T-helper 2 cell treated with Interferon-gamma antibody and Interleukin-4, amounts not matched to agents 5 μg/mL and 100 μg/mL, for 36 hours (primary cell): ENCODE data around the gene FBXO42.

ENCODE experiments used
- DNase-seq: peaks from one replicate; pipeline ENCODE4 v3.0.0; 2021; ENCODE audit warnings: low spot score
- H3K27ac Mint-ChIP-seq: one replicate; pipeline ENCODE4 v1.8.0; 2021; ENCODE audit warnings: mild to moderate bottlenecking, mixed read lengths
- H3K27me3 Mint-ChIP-seq: one replicate; pipeline ENCODE4 v1.8.0; 2021; ENCODE audit warnings: low read depth, mixed read lengths
- H3K36me3 Mint-ChIP-seq: one replicate; pipeline ENCODE4 v1.8.0; 2021; ENCODE audit warnings: low read depth, mixed read lengths
- H3K4me1 Mint-ChIP-seq: one replicate; pipeline ENCODE4 v1.8.0; 2021; ENCODE audit warnings: low read depth, mixed read lengths
- H3K4me3 Mint-ChIP-seq: one replicate; pipeline ENCODE4 v1.8.0; 2022; ENCODE audit warnings: mild to moderate bottlenecking, moderate library complexity, mixed read lengths
- H3K9me3 Mint-ChIP-seq: one replicate; pipeline ENCODE4 v1.8.0; 2021; ENCODE audit warnings: mixed read lengths

Gene FBXO42

DNA sequence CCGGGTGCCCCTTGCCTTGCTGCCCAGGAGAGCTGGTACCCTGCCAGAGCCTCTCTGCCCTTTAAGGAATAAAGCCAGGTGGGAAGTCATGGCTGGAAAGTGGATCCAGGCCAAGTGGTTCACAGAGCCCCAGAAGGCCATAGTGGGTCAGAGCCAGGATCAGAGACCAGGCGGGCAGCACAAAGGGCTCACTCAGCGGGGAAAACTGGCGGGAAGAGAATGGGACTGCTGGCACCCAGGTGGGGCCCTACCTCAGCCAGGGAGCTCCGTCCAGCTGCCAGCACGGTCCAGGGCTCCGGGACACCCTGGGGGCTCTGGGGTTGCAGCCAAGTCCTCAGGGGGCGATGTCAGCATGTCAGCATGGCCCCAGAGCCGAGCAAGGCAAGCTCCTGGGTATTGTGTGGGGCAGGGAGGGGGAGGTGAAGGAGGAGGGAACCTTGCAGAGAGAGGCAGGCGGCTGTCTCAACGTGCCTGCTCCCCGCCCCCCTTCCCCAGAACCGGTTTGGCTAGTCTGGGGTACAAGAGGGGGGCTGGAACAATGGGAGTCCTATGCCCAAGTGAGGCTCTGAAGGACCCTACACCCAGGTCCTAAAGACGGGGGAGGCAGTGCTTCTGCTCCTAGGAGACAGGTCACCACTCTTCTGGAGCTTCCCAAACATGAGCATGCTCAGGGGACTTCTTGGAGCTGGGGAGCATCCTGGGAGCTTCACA is 139.9 kb downstream of the FBXO42 start, which contains the start of gene ARHGEF19:
ARHGEF19 (minus strand) TSS at position 402 of the 711 bp plus-strand sequence. CDS start 3,598 bp downstream, outside the sequence.
- H3K9me3 Mint-ChIP-seq, result no peaks in the 10 kb centered on the region
- H3K4me3 Mint-ChIP-seq, result no peak within 1 kb of the TSS
- H3K4me1 Mint-ChIP-seq, result peaks cover 7% of the 10 kb centered on the region

DNA sequence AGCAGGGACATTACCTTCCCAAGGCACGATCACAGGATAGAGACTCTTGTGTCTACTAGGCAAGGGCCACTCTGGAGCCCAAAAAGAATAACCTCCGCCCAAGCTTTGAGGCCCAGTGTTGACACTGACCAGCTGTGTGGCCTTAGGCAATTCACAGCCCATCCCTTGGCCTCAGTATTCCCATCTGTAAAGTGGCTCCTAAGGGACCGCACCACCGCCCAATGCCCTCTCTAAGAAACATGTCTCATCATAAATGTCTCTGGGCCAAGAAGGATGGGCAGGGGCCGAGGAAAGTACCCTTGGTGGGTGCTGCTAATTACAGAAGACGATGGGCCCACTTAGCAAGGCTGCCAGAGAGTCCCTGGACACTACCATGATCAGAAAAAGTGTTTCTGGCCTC is 140.5 kb downstream of the FBXO42 start:
- Mint-ChIP-seq H3K27me3 (peaks cover 8% of the 10 kb centered on the region), H3K9me3 (no peaks in the 10 kb centered on the region), H3K4me3 (no peak overlapping the region), H3K27ac (no peak overlapping the region), H3K36me3 (no peaks in the 10 kb centered on the region), H3K4me1 (peaks cover 10% of the 10 kb centered on the region)
- no peak for DNase-seq

More for the DNA sequence above, 139.9 kb downstream of the FBXO42 start, which contains the start of gene ARHGEF19:
- no peaks in the 10 kb centered on the region for H3K36me3 Mint-ChIP-seq
- H3K27me3 Mint-ChIP-seq, result peaks cover 8% of the 10 kb centered on the region
- H3K27ac Mint-ChIP-seq, result no peak within 1 kb of the TSS
- DNase-seq, result no peak

DNA sequence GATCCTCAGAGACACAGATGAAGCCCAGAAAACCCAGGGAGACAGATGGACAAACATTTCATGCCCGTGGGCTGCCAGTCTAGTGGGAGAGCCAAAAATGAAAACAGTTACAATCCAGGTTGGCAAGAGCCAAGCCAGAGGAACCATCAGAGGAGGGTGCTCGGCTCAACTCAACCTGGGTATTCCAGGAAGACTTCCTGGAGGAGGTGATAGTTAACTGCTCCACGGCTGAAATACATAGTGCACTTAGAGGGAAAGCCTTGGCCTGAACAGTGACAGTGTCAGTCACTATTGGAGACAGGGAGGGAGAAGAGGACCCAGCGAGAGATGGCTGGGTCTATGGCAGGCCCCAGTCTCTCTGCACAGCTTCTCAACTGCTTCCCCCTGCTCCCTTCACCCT is 141.7 kb downstream of the FBXO42 start:
- H3K9me3 Mint-ChIP-seq, result no peaks in the 10 kb centered on the region
- H3K4me3 Mint-ChIP-seq, result no peak overlapping the region
- DNase-seq, result no peak
- H3K4me1 Mint-ChIP-seq, result peaks cover 6% of the 10 kb centered on the region
- peaks cover 8% of the 10 kb centered on the region for H3K27me3 Mint-ChIP-seq
- H3K36me3 Mint-ChIP-seq, result no peaks in the 10 kb centered on the region
- H3K27ac Mint-ChIP-seq, result no peak overlapping the region

DNA sequence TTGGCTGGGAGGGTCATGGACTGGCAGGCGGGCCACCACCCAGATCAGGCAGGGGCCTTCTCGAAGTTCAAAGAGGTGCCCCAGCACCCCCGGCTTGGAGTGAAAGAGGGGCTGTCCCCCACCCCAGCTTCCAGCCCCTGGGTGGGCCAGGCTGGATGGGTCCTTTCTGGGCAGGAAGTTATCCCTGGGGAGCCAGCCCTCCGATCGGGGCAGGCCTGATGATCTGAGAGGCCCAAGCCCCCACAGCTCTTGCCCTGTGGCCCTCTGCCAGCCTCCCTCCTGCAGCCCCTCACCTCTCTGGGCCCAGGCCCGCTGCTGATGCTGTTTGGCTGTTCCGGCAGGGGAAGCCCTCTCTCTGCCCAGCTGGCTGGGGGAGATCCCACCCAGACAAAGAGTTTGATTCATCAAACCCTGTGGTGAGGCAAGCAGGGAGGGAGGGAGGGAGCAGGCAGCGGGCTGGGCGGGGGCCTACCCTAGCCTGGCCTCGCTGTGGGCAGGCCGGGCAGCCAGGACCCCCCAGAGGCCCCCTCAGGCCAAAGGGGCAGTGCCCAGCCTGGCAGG is 142.4 kb downstream of the FBXO42 start:
- no peaks in the 10 kb centered on the region for H3K9me3 Mint-ChIP-seq
- no peak overlapping the region for H3K4me3 Mint-ChIP-seq
- no peak overlapping the region for H3K27ac Mint-ChIP-seq
- peaks cover 6% of the 10 kb centered on the region for H3K4me1 Mint-ChIP-seq
- H3K36me3 Mint-ChIP-seq, result no peaks in the 10 kb centered on the region
- DNase-seq, result no peak
- H3K27me3 Mint-ChIP-seq, result peaks cover 8% of the 10 kb centered on the region

DNA sequence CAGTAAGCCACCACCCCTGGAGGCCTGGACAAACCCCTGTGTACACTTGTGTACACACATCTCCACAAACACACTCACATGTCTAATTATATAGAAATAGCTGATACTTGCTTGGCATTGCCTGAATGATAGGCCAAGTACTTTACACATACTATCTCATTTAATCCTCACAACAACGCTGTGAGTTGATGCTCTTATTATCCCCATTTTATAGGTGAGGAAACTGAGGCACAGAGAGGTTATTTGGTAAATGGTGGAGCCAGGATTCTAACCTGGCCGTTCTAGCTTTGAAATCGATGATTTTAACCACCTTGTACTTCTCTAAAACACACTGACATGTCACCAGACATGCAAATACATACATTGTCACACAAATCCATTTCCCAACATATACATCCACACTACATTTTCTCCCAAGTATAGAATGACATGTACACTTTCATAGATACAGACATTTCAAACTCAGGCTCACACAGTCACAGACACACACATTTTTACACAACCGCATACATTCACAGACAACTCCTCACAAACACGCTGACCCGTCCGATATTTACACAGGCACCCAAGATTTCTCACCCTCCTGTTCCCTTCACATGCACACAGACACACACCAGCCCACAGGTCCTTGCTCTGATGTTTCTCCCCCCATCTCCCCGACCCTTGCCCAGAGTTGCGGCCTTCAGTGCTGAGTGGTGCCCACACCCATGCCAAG is 143.0 kb downstream of the FBXO42 start:
- H3K27ac Mint-ChIP-seq, result no peak overlapping the region
- H3K36me3 Mint-ChIP-seq, result no peaks in the 10 kb centered on the region
- no peak for DNase-seq
- peaks cover 8% of the 10 kb centered on the region for H3K27me3 Mint-ChIP-seq
- no peak overlapping the region for H3K4me3 Mint-ChIP-seq
- no peaks in the 10 kb centered on the region for H3K9me3 Mint-ChIP-seq
- peaks cover 6% of the 10 kb centered on the region for H3K4me1 Mint-ChIP-seq

DNA sequence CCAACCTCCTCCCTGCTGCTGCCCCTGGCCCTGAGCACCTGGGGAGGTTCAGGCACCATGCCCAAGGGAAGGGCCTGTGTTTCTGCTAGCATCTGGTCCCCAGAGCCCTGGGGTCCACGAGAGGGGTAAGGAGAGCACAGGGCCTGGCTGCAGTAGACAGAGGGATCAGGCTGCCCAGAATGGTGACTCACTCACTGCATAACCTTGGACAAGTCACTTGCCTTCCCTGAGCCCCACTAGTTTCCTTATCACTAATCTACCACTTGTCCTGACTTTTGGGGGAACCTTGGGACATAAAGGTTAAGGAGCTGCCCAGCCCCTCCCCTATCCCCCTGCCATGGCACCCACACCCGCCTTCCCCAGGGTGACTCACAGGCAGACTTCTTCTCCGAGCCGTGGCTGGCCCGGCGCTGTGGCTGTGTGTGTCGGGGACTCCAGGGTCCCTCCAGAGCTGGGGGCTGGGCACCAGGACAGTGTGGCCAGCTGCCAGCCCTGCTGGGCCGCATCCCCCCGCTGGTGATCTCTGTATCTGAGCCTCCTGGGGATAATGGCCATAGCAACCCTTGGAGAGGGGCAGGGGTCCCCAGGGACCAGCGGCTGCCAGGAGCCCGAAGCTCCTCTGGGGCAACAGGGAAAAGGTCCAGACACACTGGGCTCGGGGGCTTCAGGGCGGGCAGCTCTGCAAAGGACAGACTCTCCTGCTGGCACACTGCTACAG is 143.9 kb downstream of the FBXO42 start:
- DNase-seq, result no peak
- Mint-ChIP-seq H3K36me3 (peaks cover 2% of the 10 kb centered on the region), H3K4me3 (no peak overlapping the region), H3K27me3 (peaks cover 8% of the 10 kb centered on the region), H3K9me3 (no peaks in the 10 kb centered on the region), H3K4me1 (peaks cover 6% of the 10 kb centered on the region), H3K27ac (no peak overlapping the region)

DNA sequence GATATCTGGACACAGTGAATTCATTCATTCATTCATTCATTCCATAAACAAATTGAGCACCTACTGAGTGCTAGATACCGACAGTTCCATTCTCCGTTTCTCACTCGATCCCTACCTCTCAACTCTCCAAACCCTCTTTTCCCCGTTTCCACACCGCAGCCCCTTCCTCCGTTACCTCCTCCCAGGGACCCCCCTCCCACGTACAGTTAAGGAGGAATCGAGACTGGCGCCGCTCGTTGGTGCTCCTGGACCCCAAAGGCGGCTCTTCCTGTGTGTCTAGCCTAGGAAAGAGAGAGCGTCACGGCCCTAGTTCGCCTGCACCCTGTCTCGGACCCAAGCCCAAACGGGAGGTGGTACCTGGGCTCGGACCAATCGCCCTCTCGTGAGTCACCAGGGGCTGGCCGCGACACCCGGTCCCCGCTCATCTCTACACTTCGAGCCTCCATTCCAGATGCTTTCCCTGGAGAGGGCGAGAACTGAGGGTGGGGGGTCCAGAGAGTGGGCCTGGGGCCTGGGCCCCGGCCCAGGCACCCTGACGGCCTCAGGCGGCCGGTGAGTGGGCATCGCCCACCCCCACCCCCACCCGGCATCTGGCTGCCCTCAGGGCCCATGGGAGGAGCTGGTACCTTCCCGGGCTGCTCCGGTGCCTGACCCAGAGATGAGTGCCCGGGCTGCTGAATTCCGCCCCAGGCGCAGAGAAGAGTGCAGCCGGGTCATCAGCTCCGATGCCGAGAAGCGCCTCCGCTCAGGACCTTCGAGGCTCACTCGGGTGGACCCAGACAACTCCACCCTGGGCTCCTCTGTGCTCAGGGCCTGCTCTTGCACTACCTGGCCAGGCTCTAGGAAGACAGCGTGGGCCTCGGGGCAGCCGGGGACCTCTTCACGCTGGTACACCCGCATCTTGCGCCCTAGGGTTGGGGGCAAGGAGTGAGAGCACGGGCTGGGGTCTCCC is 144.7 kb downstream of the FBXO42 start:
- Mint-ChIP-seq H3K36me3 (peaks cover 2% of the 10 kb centered on the region), H3K4me3 (peak overlapping the region; percentile 85), H3K27ac (peak overlapping the region; percentile 94), H3K4me1 (peaks cover 6% of the 10 kb centered on the region), H3K9me3 (no peaks in the 10 kb centered on the region), H3K27me3 (peaks cover 8% of the 10 kb centered on the region)
- no peak for DNase-seq

DNA sequence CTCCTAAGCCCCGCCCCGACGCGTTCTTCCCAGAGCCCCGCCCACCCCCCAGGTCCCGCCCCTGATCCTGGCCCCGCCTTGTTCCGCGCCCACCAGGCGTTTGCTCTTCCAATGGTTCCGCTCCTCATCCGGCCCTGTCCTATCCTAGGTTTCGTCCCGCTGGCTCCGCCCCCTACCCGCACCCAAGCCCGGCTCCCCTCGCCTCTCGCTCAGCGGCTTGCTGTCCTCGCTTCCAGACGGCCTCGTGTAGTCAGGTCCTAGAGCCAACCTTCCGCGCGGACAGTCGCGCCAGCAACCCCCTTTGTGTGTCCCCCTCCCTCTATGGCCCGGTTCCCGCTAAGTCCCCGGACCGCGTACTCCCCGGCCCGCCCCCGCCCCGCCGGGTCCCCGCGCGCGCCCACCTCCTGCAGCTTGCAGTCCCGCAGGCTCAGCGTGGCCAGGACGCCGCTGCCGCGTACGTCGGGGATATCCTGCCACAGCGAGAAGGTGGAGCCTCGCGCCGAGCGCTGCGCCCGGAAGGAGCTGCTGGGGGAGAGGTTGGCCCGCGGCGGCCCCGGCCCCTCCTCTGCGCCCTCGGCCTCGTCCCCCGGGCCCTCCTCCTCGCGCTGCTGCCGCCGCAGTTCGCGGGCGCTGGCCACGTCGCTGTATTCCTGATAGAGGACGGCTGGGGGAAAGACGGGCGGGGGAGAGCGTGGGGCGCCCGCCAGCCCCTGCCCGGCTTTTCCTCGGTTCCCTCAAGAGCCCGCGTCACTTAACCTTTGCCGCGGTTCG is 145.5 kb downstream of the FBXO42 start:
- peak; percentile 94 for DNase-seq
- peak overlapping the region; percentile 94 for H3K27ac Mint-ChIP-seq
- peaks cover 6% of the 10 kb centered on the region for H3K4me1 Mint-ChIP-seq
- H3K36me3 Mint-ChIP-seq, result peaks cover 2% of the 10 kb centered on the region
- no peaks in the 10 kb centered on the region for H3K9me3 Mint-ChIP-seq
- H3K27me3 Mint-ChIP-seq, result peaks cover 2% of the 10 kb centered on the region
- H3K4me3 Mint-ChIP-seq, result peak overlapping the region; percentile 85

DNA sequence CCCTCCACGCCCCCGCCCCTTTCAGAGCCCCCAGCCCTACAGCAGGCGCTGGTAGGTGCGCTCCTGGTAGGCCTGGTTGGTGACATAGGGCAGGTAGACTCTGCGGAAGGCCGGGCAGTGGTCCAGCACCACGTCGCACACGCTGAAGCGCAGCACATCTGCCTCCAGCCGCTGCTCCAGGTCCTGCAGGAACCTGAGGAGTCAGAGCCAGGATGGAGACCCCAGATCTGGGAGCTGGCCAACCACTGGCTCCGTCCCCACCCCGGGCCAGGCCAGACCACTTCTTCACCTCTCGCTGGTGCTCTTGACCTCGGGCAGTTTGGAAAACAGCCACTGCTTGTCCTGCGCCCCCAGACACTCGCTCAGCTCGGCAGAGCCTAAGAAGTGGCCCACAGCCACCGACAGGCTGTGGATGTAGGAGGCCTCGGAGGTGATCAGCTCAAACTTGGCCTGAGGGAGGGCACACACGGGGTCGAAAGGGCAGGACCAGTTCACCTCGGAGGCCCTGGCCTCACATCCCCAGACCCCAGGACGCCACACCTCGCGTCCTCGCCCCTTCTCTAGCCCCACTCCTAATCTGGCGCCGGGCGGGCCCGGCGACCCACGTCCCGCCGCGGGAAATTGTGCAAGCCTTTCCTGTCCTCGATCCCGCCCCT is 146.3 kb downstream of the FBXO42 start:
- Mint-ChIP-seq H3K4me1 (peaks cover 6% of the 10 kb centered on the region), H3K9me3 (no peaks in the 10 kb centered on the region), H3K36me3 (peaks cover 2% of the 10 kb centered on the region), H3K4me3 (peak overlapping the region; percentile 85), H3K27ac (peak overlapping the region; percentile 94), H3K27me3 (peaks cover 2% of the 10 kb centered on the region)
- DNase-seq, result no peak

DNA sequence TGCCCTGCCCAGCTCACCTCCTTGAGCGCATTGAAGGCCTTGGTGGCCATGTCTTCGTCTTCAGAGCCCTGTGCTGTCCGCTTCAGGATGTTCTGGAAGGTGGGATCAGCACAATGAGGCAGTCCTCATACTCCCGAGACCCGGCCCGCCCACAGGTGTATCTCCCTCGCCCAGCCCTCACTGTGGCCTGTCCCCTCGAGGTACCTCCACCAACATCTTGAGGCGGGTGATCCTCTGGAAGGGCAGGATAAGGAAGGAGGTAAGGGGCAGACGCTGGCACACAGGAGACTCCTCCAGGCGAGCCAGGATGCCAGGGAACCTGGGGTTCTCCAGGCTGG is 147.0 kb downstream of the FBXO42 start:
- Mint-ChIP-seq H3K27me3 (peaks cover 2% of the 10 kb centered on the region), H3K36me3 (peaks cover 2% of the 10 kb centered on the region), H3K4me1 (peaks cover 6% of the 10 kb centered on the region), H3K4me3 (peak overlapping the region; percentile 24), H3K27ac (no peak overlapping the region), H3K9me3 (no peaks in the 10 kb centered on the region)
- DNase-seq, result no peak

DNA sequence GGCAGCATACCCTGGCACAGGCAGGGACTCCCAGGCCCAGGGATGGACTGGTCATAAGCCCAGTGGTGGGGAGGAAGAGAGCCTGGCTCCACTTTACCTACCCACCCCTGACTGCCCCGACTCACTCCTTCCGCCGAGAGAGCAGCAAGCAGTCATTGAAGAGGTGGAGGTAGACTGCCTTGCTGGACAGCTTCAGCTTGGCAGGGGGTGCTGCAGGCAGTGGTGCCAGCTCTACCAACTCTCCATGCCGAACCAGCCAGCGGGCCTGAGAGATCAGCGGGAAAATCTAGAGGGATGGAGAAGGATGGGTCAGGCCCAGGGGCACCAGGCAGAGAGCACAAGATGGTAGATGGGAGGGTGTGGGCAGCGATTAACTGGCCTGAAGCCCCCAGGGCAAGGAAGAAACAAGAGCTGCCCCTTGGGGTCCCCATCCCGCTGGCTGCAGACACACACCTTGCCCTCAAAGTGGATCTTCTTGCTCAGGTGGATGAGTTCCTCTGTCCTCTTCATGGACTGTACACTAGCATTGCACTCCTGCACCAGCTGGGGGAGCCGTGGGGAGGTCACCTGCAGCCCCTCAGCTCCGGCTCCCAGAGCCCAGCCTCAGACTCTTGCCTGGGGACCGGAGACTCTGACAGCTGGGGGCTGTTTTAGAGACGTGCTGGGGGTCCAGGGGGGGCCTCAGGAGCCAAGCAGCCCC is 147.5 kb downstream of the FBXO42 start:
- no peak for DNase-seq
- Mint-ChIP-seq H3K9me3 (no peaks in the 10 kb centered on the region), H3K36me3 (peaks cover 2% of the 10 kb centered on the region), H3K4me1 (peaks cover 6% of the 10 kb centered on the region), H3K4me3 (no peak overlapping the region), H3K27ac (no peak overlapping the region), H3K27me3 (peaks cover 2% of the 10 kb centered on the region)

DNA sequence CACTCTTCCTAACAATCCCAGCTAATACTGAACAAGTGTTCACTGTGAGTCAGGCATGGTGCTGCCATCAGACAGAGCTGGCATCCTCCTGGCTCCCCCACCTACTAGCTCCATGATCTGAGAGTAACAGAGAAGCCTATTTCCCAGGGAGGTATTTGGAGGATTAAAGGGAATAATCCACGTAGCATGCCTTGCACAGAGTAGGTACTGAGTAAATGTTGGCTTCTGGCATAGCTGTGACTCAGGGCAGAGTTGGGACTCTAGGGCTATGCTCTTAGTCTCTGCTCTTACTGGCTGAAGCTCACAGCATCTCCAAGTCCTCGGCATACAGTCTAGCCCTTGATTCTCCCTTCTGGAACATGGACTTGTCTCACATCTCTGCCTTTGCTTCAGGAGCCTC is 148.1 kb downstream of the FBXO42 start:
- Mint-ChIP-seq H3K27ac (no peak overlapping the region), H3K27me3 (no peaks in the 10 kb centered on the region), H3K4me3 (no peak overlapping the region), H3K4me1 (peaks cover 6% of the 10 kb centered on the region), H3K36me3 (peaks cover 2% of the 10 kb centered on the region), H3K9me3 (no peaks in the 10 kb centered on the region)
- no peak for DNase-seq
